ENCODE results near the gene PCBP3.

PCBP3 gene

GRCh38 chr21:45753445-45753844 lies 109.9 kb downstream of the PCBP3 start:
- no peak for DNase-seq (ENCODE audit: low spot score)

DNA sequence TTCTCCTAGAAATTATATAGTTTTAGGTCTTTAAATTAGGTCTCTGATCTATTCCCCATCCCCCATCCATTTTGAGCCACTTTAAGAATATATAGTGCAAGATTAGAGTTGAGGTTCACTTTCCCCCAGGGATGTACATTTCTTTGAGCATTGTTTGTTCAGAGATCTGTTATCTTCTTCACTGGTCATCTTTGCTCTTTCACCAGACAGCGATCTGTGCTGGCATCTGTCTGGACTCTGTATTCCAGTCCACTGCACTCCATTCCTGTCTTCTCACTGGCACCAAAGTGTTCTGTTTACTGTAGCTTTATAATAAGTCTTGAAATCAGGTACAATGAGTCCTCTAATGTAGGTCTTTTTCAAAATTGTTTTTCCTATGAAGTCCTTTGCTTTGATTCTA lies 112.5 kb downstream of the PCBP3 start:
- DNase-seq (ENCODE audit: low spot score) = no peak

DNA sequence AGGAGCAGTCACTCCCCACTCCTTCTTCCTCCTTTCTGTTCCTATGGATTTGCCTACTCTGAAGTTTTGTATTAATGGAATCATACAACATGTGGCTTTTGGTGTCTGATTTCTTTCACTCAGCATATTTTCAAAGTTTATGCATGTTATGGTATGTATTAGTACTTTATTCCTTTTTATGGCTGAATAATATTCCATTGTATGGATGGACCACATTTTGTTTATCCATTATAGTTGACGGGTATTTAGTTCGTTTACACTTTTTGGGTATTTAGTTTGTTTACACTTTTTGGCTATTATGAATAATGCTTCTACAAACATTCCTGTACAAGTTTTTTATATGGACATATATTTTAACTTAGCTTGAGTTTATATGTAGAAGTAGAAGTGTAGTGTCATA lies 113.1 kb downstream of the PCBP3 start:
- no peak for DNase-seq (ENCODE audit: low spot score)

DNA sequence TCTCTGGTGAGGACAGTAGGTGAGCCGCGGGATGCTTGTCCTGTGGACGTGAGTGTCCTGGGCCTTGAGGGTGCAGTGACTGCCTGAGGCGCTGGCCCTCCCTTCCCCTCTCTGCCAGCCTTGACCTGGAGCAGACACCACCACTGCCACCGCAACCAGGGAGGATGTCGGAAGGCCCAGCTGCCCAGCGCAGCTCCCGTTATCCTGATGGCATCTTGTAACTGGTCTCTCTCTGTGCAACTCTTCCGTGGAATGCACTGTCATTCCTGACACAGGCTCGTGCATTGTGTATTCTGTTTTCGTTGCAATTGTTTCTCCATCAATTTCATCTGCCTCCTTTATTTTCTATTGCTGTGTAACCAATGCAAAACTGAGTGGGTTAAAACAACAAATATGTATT lies 118.2 kb downstream of the PCBP3 start:
- DNase-seq (ENCODE audit: low spot score) = no peak

GRCh38 chr21:45763074-45763473 lies 119.5 kb downstream of the PCBP3 start:
- DNase-seq (ENCODE audit: low spot score) = no peak

- no peak for DNase-seq (ENCODE audit: low spot score)
These were observed 120.0 kb downstream of the PCBP3 start for GRCh38 chr21:45763506-45763905.

DNA sequence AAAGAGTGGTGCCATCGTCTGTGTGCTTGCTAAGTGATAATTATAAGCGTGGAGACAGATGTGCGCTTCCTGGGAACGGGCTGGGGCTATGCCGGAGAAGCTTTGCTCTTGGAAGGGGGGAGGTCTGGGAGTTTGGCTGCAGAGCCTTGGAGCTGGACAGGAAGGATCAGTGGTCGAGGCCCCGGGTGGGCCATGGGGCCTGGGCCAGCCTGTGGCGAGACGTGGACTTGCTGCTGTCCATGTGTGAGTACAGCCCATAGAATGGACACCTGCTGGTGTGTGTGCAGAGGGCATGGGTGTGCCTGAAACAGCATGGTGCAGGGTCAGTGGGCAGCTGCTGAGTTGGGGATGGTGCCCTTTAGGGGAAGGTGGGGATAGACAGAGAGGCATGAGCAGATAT lies 121.3 kb downstream of the PCBP3 start:
- no peak for DNase-seq (ENCODE audit: low spot score)

DNA sequence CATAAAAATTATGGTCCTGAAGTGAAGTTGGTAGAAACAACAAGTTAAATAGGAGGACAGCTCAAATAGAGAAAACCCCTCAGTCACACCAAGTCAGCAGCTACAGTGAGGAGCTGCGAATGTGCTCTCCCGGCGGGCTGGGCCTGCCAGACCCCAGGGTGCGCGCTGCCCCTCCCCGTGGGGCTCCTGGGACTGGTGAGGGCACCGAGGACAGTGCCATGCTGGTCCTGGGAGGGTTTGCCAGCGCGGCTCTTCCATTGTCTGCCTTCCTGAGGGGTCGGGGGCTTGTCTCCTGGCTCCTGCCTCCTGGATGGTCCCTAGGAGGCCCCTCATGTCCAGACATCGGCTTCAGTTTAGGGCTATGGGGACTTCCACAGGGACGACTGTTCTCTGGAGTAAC lies 121.8 kb downstream of the PCBP3 start:
- no peak for DNase-seq (ENCODE audit: low spot score)

- DNase-seq (ENCODE audit: low spot score) = no peak
These were observed 122.5 kb downstream of the PCBP3 start for GRCh38 chr21:45766055-45766454.

GRCh38 chr21:45766501-45766900 lies 123.0 kb downstream of the PCBP3 start:
- no peak for DNase-seq (ENCODE audit: low spot score)

GRCh38 chr21:45767071-45768006 lies 123.8 kb downstream of the PCBP3 start:
- no peak for DNase-seq (ENCODE audit: low spot score)

- DNase-seq (ENCODE audit: low spot score) = no peak
These were observed 124.7 kb downstream of the PCBP3 start for GRCh38 chr21:45768011-45768739.

GRCh38 chr21:45768740-45769048 lies 125.2 kb downstream of the PCBP3 start:
- DNase-seq (ENCODE audit: low spot score) = no peak

DNA sequence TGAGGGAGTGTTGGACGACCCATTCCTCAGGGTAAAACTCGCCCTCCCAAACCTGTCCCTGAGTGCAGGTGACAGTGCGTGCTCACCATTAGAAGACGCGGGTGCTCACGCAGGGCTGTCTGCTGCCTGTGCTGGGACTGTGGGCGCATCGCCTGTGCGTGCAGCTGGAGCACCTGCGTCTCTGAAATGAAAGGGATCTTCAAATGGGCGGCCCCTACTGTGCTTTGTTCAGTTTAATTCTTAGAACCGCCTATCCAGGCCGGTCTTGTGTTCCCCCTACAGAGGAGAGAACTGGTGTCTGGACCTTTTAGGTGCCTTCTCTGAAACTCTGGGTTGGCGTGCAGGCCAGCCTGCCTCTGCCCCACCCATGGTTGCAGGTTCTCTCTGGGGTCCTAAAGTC lies 125.8 kb downstream of the PCBP3 start:
- no peak for DNase-seq (ENCODE audit: low spot score)

GRCh38 chr21:45769896-45770295 lies 126.4 kb downstream of the PCBP3 start:
- DNase-seq (ENCODE audit: low spot score) = no peak

GRCh38 chr21:45772180-45772579 lies 128.7 kb downstream of the PCBP3 start:
- no peak for DNase-seq (ENCODE audit: low spot score)

- DNase-seq (ENCODE audit: low spot score) = no peak
These were observed 130.8 kb downstream of the PCBP3 start for GRCh38 chr21:45774291-45774690.

- DNase-seq (ENCODE audit: low spot score) = no peak
These were observed 133.4 kb downstream of the PCBP3 start for GRCh38 chr21:45776971-45777370.

GRCh38 chr21:45778686-45779085 lies 135.2 kb downstream of the PCBP3 start:
- DNase-seq (ENCODE audit: low spot score) = no peak

GRCh38 chr21:45779226-45779625 lies 135.7 kb downstream of the PCBP3 start:
- no peak for DNase-seq (ENCODE audit: low spot score)

GRCh38 chr21:45780647-45781046 lies 137.1 kb downstream of the PCBP3 start:
- no peak for DNase-seq (ENCODE audit: low spot score)

- no peak for DNase-seq (ENCODE audit: low spot score)
These were observed 138.2 kb downstream of the PCBP3 start for GRCh38 chr21:45781741-45782140.

DNA sequence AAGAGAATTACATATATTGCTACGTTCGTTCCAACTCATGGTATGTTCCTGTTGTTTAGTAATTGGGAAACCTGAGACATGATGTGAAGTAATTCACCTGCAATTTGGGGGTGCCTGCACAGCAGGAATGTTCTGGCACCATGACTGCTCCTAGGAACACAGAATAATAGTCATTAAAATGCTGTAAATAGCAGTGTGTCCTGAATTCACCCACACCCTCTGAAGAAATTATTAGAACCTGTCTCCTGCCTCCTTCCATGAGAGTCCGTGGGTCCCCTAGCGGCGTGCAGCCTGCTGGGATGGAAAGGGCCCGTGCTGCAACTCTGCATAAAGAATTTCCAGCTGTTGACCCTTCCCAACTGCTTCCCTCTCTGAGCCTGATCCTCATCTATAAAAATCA lies 143.1 kb downstream of the PCBP3 start:
- DNase-seq (ENCODE audit: low spot score) = no peak

DNA sequence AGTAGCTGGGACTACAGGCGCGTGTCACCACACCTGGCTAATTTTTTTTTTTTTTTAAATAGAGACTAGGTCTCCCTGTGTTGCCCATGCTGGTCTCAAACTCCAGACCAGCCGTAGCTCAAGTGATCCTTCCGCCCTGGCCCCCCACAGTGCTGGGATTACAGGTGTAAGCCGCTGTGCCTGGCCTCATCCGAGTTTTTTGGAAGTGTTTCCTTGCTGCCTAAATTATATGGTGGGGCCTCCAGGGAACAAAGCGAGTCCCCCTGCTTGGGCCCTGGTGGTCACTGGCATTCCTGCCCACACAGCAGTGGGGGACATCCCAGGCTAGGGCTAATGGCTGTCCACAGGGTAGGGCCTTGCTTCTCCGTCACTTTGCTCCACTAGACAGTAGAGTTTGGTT lies 143.8 kb downstream of the PCBP3 start:
- DNase-seq (ENCODE audit: low spot score) = no peak

Measured in germinal center (tissue), 1 donor.